Measurements from ENCODE around the gene KCNK1.

GRCh38 chr1:233624289-233624688, 10.4 kb downstream of the KCNK1 start:
- TF ChIP-seq POLR2A (IDR thresholded peaks at IDR 0.05; ENCODE audit: low read length) (no peak), GATA1 (IDR thresholded peaks at IDR 0.05; ENCODE audit: low read depth, low read length) (no peak)
